NK-92 (cell line): Measurements from ENCODE around the gene RNF214.
"Not testable (repeated sequence)": the region's sequence is repeated elsewhere in the genome, so short reads cannot be mapped to it uniquely, and the experiment has no call there.

Experiments
- DNase-seq: peaks from one replicate; lab custom pipeline; 2025; ENCODE audit not compliant: unreplicated experiment; lab: John Stamatoyannopoulos, UW

The RNF214 gene

DNA sequence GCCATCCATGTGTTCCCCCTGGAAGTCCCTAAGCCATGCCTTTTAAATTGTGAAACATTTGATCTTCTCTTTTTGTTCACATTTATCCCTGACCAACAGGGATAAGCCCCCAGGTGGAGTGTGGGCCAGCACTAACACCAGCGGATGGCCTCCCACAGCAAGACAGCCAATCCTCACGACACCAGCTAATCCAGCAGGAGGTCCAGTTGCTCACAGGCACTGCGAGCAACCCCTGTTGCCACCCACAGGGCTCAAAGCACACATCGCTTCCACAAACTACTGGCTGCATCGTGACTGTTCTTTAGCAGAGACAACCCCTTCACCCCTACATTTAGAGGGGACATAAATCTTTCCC, 2.6 kb upstream of the RNF214 start:
- no peak for DNase-seq

DNA sequence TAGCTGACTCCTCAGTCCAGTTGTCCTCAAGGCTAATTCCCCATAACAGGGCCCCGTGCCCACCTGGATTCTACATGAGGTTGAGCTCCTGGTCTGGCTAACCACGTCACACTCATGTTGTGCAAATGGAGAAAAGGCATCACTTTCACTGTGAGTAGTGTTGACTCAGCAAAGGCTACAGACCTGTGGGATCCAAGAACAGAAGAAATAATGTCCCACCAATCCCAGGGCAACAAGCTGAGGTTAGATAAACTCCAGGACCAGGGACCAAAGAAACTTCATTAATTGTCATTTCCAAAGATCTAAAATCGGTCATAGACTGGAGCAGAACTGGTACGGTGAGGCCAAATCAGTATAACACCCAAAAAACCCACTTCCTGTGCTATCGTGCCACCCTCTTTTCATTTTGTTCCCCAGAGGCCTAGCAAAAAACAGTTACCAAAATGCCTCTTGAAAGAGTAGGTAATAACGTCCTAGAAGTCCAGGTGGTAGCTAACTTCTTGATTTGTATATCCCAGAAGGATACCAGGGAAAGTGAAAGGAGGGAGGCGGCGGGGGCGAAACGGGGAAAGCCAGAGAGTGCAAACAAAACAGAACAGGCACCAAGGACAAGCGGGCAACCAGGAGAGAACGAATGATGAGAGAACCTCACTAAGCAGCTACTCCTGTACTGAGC, 2.0 kb upstream of the RNF214 start:
- DNase-seq = no peak

DNA sequence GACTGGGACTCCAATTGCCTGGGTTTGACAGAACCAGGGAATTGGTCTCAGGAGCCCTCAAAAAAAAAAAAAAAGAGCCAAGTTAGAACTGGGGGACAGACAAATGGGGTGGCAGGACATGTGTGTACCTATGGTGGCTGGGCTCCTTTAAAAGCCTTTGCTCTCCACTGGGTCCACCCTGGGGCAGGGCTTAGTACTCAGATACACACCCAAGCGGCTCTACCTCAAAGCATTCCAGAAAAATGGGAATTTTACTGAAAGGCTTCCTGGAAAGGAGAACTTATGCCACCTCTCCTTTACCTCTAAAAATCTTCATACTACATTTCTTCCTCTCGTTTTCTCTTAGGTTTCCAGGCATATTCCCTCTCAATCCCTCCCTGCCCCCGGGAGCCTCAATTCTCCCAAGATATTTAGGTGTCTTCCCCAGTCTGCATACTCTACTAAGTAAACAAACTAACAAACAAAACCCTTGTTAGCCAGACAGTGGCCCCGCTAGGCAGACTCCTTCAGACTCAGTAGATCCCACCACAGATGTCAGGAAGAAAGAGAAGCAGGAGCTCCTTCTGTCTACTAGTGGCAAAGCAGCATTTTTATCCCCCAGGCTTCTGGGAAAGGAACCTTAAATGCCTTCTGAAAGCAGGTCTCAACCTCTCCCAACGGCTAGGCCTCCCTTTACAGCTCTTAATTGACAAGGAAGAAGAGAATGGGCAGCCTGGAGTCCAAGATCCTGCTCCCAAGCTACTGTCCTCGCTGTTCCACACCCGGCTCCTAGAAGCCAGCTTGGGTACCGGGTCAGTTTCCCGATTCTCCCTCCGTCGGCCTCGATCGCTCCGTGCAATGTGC, 1.3 kb upstream of the RNF214 start:
- no peak for DNase-seq

DNA sequence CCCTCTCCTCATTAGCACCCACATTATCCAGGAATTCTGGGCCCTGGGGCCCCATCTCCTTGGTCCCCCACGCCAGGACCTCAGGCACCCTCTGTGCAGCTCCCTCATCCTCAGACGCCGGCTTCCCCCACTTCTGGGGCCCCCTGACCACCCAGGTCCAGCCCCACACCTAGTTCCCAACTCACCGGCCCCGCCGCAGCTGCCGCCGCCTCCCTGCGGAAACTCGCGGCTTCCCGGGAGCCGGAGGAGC, 704 bp upstream of the RNF214 start, which contains the start of gene PCSK7:
Gene PCSK7, minus strand, starts transcription at position 232 of the 250 bp plus-strand sequence. CDS start 2,229 bp downstream, outside the sequence.
- no peak for DNase-seq

DNA sequence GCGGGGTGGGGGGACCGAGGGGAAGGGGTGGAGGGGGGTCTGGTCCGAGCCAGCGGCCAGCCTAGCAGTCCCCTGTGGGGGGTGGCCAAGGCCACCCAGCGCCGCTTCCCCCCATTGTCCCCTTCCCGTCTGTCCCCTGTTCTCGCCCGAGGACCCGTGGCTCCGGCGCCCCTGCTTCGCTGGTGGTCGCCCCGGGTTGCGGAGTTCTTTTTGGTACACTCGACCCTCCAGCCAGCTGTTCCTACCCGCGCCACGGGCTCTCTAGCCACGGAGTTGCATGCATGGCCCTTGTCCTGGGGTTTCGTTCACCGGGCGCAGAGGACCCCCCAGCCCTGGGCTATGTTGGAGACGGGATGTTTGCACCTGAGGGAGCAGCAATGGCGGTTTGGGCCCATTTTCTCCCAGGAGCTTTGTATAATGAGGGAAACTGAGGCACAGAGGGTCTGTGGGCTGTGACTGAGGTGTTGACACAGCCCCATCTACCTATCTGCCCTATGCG, 489 bp downstream of the RNF214 start:
- DNase-seq = no peak

DNA sequence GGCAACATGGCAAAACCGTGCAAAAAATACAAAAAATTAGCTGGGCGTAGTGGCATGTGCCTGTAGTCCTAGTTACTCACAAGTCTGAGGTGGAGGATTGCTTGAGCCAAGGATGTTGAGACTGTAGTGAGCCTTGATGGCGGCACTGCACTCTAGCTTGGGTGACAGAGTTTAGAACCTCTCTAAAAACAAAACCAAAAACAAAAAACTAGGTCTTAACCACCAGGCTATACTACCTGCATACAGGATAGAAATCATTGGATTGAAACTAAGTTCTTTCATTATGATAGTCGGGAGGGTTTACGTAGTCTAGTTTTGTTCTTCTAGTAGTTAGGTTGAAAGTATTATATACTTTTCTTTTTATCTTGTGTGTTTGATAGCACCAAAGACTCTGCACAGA, 5.8 kb downstream of the RNF214 start:
- no peak for DNase-seq

DNA sequence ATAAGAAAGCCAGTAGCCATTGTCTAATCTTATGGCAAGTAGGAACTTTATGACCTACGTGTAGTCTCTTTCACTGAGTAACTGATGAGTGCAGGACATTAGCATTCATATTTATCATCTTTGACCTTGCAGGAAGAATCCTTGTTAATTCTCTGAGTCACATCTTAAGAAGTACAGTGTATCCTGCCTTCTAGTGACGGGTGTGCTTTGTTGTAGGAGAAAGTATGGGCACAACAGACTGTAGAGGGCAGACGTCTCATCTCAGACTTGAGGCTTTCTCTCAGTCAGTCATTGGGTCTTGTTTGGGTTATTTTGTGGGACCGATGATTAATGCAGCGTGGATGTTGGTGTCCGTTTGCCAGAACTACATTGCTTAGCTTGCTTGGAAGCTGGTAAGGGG, 6.8 kb downstream of the RNF214 start:
- DNase-seq = no peak

DNA sequence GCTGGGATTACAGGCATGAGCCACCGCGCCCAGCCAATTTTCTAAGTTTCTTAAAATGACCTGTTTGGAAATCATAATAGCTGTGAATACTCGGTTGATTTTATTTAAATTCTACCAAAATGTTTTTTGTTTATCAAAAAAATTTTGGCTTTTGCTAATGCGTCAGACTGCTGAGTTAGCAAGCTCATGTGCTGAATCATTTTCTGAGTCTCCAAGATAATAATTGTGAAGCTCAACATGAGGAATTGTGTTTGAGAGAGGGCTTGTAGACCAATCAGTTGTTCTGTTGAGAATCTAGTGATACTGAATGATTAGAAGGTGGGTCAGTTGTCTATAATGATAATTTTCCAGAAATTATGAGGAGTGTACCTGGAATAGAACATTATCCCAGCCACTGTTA, 15.9 kb downstream of the RNF214 start:
- no peak for DNase-seq

DNA sequence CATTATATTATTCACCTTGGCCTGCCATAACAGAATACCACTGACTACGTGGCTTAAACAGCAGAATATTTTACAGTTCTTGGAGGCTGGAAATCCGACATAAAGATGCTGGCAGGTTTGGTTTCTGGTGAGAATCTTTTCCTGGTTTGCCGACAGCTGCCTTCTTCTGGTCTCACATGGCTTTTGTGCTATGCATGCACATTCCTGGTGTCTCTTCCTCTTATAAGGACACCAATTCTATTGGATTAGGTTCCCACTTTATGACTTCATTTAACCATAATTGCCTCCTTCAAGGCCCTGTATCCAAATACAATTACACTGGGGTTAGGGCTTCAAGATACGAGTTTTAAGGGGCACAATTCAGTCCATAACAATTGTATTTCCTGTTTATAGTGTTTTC, 17.1 kb downstream of the RNF214 start:
- DNase-seq = no peak

DNA sequence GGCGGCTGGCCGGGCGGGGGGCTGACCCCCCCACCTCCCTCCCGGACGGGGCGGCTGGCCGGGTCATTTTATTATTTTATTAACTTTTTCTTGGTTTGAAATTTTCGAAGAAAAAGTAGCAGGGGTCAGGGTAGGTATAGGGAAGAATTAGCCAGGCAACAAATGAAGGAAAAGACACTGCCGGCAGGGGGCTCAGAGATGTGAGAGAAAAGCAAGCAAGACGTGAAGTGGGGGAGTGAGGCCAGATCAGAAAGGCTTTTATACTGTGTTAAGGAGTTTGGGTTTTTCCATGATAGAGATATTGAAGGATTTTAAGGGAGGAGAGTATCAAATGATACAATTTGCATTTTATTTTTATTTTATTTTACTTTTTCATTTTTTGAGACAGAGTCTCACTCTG, 19.0 kb downstream of the RNF214 start:
- DNase-seq = no peak

DNA sequence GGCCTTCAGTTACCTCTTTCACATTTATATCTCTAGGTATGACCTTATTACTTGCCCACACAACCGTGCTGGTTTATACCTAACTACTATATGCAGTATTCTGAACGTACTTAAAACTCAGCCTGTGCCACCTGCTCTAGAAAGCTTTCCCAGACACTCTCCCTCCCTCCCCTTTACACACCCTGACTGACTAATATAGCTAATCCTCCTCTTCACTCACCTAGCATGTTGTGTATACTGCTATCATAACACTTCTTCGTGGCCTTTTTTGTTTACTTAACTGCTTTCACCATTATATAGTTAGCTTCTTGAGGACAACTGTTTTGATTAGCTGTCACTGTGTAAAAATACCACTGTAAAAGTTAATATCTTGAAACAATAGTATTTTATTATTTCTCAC, 23.5 kb downstream of the RNF214 start:
- DNase-seq = no peak

DNA sequence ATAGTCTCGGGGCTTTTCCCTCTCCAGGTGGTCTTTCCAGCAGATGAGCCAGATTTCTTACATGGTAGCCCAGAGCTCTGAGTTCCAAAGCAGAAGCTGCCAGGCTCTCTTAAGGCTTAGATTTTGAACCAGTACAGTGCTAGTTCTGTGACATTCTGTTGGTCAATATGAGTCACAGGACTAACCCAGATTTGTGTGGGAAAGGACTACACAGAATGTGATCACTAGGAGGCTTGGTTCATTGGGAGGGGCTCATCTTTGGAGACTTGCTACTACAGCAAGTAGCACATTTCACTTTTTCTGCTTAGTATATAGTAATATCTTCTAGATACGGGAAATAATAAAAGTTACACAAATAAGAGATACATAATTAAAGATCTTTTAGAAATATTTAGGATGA, 24.1 kb downstream of the RNF214 start:
- no peak for DNase-seq

DNA sequence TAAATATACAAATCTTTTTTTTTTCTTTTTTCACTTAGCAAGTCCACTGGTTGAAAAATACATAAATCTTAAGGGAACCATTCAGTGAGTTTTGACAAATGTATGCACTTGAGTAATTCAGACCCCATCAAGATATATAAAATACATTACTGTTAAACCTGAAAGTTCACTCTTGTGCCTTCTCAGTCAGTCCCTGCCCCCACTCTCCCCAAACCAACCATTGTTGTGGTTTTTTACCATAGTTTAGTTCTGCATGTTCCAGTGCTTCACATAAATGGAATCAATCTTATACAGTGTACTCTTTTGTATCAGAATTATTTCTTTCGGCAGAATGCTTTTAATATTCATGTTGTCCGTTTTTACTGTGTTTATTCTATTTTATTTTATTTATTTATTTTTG, 26.1 kb downstream of the RNF214 start:
- no peak for DNase-seq

DNA sequence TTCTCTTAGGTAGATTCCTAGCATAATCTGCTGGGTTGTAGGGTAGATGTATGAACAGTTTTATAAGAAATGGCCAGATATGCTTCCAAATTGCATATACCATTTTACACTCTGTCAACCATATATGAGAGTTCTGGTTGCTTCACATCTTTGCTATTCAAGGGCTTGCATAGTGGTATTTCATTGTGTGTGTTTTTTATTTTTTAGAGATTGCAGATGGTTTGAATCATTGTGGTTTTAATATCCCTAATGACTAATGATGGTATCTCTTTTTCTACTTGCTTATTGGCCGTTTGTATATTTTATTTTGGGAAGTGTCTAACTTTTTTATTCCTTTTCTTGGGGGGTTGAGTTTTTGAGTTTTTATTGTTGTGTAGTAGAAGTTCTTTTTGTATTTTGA, 26.9 kb downstream of the RNF214 start:
- DNase-seq = no peak

DNA sequence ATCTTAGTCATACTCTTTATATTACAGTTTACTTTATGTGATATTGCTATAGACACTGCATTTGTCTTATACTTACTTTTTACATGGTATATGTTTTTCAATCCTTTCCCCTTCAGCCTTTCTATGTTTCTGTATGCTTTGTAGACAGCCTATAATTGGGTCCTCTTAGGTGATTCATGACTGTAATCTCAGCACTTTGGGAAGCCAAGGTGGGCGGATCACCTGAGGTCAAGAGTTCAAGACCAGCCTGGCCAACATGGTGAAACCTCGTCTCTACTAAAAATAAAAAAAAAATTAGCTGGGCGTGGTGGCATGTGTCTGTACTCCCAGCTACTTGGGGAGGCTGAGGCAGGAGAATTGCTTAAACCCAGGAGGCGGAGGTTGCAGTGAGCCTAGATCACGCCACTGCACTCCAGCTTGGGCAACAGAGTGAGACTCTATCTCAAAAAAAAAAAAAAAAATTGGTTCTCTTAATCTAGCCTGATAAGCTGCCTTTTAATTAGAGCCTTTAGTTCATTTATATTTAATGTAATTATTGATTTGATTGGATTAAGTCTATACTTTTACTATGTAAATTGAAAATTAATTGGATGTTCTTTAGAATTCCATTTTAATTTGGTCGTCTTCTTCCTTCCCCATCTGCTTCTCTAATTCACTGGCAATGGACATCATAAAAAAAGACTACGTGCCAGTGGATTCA, 32.3 kb downstream of the RNF214 start:
- not testable (repeated sequence) for DNase-seq

DNA sequence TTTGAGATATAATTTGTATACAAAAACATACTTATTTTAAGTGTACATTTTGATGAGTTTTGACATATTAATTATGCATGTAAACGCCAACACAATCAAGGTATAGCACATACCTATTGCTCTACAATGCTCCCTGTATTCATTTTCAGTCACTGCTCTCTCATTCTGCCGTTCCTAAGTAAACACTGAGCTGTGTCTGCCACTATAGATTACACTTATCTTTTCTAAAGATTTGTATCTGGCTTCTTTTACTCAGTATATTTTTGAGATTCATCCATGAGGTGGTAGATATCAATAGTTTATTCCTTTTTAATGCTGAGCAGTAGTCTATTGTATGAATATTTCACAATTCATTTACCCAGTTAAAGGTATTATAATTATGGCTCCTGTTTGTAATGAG, 33.3 kb downstream of the RNF214 start:
- no peak for DNase-seq

DNA sequence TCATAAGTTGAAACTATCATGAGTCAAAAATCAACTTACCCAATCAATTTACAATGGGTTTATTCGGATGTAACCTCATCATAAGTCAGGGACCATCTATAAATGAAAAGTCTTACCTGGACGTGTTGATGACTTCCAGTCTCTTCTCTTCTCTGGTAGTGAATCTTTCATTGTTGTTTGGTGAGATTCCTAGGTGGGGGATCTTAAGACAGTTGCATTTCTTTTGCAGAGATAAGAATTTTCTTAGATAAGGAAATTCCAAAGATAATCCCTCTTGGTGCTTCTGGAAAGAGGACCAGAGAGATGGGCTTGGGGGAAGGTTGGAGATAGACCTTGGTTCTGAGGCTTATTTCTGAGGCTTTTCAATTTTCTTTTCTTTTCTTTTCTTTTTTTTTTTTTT, 37.4 kb downstream of the RNF214 start:
- DNase-seq = no peak

DNA sequence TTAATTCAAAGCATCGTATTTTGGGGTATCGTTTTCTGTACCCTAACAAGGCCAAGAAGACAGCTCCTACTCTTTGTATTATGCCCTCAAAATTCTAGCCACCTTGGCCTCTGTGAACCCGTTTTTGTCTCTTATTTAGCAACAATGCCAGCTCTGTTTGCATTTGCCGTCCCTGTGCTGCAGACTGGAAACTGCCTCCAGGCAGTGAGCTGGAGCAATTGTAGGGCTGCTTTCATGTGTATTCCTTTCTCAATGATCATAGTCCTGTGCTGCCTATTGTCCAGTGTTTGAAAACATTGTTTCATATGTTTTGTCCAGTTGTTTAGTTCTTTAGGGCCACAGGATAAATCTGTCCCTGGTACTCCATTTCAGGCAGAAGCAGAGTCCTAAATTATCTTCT, 38.7 kb downstream of the RNF214 start:
- no peak for DNase-seq

DNA sequence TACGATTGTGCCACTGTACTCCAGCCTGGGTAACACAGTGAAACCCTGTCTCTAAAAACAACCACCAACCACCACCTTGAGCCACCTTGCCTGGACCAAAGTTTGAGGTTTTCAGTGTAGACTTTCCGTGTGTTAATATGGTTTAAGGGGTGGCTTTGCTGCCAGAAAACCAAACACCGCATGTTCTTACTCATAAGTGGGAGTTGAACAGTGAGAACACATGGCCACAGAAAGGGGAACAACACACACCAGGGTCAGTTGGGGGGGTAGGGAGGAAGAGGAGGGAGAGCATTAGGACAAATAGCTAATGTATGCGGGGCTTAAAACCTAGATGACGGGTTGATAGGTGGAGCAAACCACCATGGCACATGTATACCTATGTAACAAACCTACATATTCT, 39.7 kb downstream of the RNF214 start:
- DNase-seq = not testable (repeated sequence)

DNA sequence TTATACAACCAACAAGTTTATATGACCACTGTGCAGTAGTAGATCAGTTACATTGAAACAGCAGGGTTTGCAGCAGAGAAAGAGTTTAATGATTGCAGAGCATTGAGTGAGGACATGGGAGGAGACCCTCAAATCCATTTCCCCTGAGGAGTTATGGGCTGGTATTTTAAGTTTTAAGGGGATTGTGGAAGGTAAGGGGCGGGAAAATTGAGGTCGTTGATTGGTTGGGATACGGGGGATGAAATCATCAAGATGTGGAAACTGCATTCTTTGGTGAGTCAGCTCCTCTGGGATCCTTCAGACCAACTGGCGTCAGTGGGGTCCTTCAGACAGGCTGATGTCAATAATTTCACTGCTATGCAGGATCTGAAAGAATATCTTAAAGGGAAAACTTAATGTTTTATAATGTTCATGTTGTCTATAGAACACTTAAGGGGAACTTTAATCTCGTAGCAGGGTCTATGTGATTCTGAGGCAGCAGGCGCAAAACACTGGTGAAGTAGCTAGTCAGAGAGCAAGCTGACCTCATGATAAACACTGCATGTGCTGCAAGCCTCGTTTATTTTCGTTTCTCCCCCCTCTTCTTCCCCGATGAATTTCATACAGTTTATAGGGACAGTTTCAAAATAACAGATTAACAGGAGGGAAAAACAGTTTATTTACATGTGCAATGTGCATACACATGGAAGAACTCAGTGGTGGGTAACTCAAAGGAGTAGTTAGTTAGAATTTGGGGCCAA, 41.2 kb downstream of the RNF214 start:
- DNase-seq = no peak

DNA sequence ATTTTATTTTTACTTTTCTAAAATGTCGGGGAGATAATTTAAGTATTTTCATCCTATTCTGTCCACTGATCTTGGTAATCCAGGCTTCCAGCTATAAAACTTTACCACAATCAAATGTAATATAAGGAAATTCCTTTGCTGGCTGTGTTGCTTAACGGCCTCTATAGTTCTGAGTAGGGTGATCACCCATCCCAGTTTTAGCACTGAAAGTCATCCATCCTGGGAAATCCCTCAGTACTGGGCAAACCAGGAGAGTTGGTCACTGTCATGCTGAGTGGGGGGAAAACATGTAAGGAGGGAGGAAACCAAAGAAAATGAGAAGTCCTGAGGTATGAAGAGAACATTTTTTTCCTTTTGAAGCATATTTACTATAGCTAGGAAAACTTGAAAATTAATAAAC, 45.9 kb downstream of the RNF214 start:
- no peak for DNase-seq
